ENCODE results near the gene CA10. TPM values are rescaled to one million over a fixed set of nuclear protein-coding genes. Genes with fewer than 3 reads are reported as not detected.

Gene CA10
- total RNA-seq, 1 donor = not detected

DNA sequence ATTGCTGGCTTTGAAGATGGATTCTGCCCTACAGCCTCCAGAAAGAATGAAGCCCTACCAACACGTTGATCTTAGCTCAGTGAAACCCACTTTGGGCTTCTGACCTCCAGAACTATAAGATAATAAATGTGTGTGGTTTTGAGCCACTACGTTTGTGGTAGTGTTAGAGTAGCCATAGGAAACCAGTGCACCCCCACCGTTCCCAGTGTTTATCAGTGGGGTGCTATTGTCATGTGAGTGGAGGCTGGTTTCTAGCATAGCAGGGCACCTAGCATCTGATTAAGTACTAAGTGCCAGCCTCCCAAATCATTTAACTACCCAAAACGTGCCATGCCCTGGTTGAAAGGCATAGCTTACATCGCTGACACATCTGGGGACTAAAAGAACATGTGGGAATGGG, 474.3 kb downstream of the CA10 start:
- Histone ChIP-seq H3K9me3 (ENCODE audit: low read depth, low read length) (peaks cover 2% of the 10 kb centered on the region), H3K27me3 (ENCODE audit: insufficient read depth, low read length) (no peaks in the 10 kb centered on the region), H4K20me1 (ENCODE audit: insufficient read depth, low read length) (no peaks in the 10 kb centered on the region), H3K4me3 (ENCODE audit: insufficient read depth, low read length) (no peak overlapping the region), H2AFZ (ENCODE audit: low read length) (no peak overlapping the region), H3K4me2 (ENCODE audit: insufficient read depth, low read length) (no peak overlapping the region), H3K79me2 (ENCODE audit: insufficient read depth, low read length) (no peaks in the 10 kb centered on the region), H3K27ac (ENCODE audit: low read depth, low read length) (no peak overlapping the region), H3K4me1 (ENCODE audit: insufficient read depth, low read length) (no peaks in the 10 kb centered on the region), H3K36me3 (ENCODE audit: insufficient read depth, low read length) (no peaks in the 10 kb centered on the region)
- TF ChIP-seq, protein P1, sequence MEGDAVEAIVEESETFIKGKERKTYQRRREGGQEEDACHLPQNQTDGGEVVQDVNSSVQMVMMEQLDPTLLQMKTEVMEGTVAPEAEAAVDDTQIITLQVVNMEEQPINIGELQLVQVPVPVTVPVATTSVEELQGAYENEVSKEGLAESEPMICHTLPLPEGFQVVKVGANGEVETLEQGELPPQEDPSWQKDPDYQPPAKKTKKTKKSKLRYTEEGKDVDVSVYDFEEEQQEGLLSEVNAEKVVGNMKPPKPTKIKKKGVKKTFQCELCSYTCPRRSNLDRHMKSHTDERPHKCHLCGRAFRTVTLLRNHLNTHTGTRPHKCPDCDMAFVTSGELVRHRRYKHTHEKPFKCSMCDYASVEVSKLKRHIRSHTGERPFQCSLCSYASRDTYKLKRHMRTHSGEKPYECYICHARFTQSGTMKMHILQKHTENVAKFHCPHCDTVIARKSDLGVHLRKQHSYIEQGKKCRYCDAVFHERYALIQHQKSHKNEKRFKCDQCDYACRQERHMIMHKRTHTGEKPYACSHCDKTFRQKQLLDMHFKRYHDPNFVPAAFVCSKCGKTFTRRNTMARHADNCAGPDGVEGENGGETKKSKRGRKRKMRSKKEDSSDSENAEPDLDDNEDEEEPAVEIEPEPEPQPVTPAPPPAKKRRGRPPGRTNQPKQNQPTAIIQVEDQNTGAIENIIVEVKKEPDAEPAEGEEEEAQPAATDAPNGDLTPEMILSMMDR (IDR thresholded peaks at IDR 0.05; ENCODE audit: extremely low read depth, low read depth, low read length) = no peak
- no peak for DNase-seq (ENCODE audit: insufficient read length, low spot score, missing footprints)

DNA sequence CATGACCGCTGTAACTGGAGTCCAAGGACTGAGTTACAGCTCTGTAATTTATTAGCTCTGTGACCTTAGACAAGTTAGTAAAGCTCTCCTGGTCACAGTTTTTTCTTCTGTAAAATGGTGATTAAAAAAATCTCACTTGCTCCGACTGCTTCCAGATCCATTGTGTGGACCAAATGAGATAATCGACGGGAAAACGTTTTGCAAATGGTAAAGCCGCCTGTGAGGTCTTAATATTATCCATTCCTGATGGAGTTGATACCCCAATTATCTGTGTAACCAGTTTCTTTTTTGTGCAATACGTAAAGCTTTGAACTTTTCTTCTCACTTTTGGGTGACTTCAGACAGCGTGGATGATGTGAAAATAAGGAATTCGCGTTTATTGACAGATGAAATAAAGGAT, 475.2 kb downstream of the CA10 start:
- Histone ChIP-seq H3K9me3 (ENCODE audit: low read depth, low read length) (peaks cover 2% of the 10 kb centered on the region), H3K4me2 (ENCODE audit: insufficient read depth, low read length) (no peak overlapping the region), H2AFZ (ENCODE audit: low read length) (no peak overlapping the region), H3K4me3 (ENCODE audit: insufficient read depth, low read length) (no peak overlapping the region), H3K27ac (ENCODE audit: low read depth, low read length) (no peak overlapping the region), H3K27me3 (ENCODE audit: insufficient read depth, low read length) (no peaks in the 10 kb centered on the region), H4K20me1 (ENCODE audit: insufficient read depth, low read length) (no peaks in the 10 kb centered on the region), H3K79me2 (ENCODE audit: insufficient read depth, low read length) (no peaks in the 10 kb centered on the region), H3K36me3 (ENCODE audit: insufficient read depth, low read length) (no peaks in the 10 kb centered on the region), H3K4me1 (ENCODE audit: insufficient read depth, low read length) (no peaks in the 10 kb centered on the region)
- DNase-seq (ENCODE audit: insufficient read length, low spot score, missing footprints) = no peak
- TF ChIP-seq, protein P1 (IDR thresholded peaks at IDR 0.05; ENCODE audit: extremely low read depth, low read depth, low read length) = no peak

DNA sequence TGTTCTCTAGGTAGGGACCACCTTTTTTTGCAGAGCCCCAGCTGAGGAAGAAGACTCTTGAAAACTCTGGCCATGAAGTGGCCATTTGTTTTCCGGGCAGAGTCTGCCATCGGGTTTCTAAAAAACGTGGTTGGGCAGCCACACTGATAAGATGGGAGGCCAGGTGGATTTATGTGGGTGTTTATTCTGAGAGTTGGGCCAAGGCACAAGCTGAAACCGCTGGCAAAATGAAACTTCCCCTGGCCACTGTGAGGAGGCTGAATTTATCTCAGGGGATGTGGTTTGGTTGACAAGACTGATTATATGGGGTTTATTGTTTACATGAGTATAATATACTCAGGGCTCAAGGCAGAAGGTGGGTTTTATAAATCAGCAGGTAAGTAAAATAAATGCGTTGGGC, 476.4 kb downstream of the CA10 start:
- Histone ChIP-seq H3K4me2 (ENCODE audit: insufficient read depth, low read length) (no peak overlapping the region), H3K36me3 (ENCODE audit: insufficient read depth, low read length) (no peaks in the 10 kb centered on the region), H3K4me1 (ENCODE audit: insufficient read depth, low read length) (no peaks in the 10 kb centered on the region), H4K20me1 (ENCODE audit: insufficient read depth, low read length) (no peaks in the 10 kb centered on the region), H3K9me3 (ENCODE audit: low read depth, low read length) (peaks cover 2% of the 10 kb centered on the region), H2AFZ (ENCODE audit: low read length) (no peak overlapping the region), H3K27ac (ENCODE audit: low read depth, low read length) (no peak overlapping the region), H3K79me2 (ENCODE audit: insufficient read depth, low read length) (no peaks in the 10 kb centered on the region), H3K4me3 (ENCODE audit: insufficient read depth, low read length) (no peak overlapping the region), H3K27me3 (ENCODE audit: insufficient read depth, low read length) (no peaks in the 10 kb centered on the region)
- no peak for DNase-seq (ENCODE audit: insufficient read length, low spot score, missing footprints)
- TF ChIP-seq, protein P1 (IDR thresholded peaks at IDR 0.05; ENCODE audit: extremely low read depth, low read depth, low read length) = no peak

DNA sequence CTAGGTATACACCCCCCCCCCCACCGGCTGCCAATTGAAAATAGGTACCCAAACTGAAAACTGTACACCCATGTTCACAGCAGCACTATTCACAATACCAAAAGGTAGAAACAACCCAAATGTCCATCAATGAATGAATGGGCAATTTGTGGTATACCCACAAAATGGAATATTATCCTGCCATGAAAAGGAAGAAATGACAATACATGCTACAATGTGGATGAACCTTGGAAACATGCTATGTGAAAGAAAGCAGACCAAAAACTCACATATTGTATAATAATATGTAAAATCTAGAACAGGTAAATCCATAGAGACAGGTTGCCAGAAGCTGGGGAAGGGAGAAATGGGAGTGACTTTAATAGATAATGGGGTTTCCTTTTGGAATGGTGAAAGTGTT, 480.6 kb downstream of the CA10 start:
- no peaks in the 10 kb centered on the region for H3K9me3 ChIP-seq (ENCODE audit: low read depth, low read length)
- DNase-seq (ENCODE audit: insufficient read length, low spot score, missing footprints) = no peak
- H3K79me2 ChIP-seq (ENCODE audit: insufficient read depth, low read length) = no peaks in the 10 kb centered on the region
- H3K27me3 ChIP-seq (ENCODE audit: insufficient read depth, low read length) = no peaks in the 10 kb centered on the region
- H3K36me3 ChIP-seq (ENCODE audit: insufficient read depth, low read length) = no peaks in the 10 kb centered on the region
- H3K27ac ChIP-seq (ENCODE audit: low read depth, low read length) = no peak overlapping the region
- H4K20me1 ChIP-seq (ENCODE audit: insufficient read depth, low read length) = no peaks in the 10 kb centered on the region
- H3K4me3 ChIP-seq (ENCODE audit: insufficient read depth, low read length) = no peak overlapping the region
- no peaks in the 10 kb centered on the region for H3K4me1 ChIP-seq (ENCODE audit: insufficient read depth, low read length)
- no peak overlapping the region for H2AFZ ChIP-seq (ENCODE audit: low read length)
- H3K4me2 ChIP-seq (ENCODE audit: insufficient read depth, low read length) = no peak overlapping the region
- TF ChIP-seq, protein P1 (IDR thresholded peaks at IDR 0.05; ENCODE audit: extremely low read depth, low read depth, low read length) = no peak
